Measurements from ENCODE around the gene SPRR3.
A peak's percentile ranks its signal among the peaks of the same experiment; 100 is the strongest.

The SPRR3 gene

GRCh38 chr1:153024413-153024812 lies 22.9 kb downstream of the SPRR3 start:
- no peak overlapping the region for H3K4me3 Mint-ChIP-seq
- peaks cover 14% of the 10 kb centered on the region for H3K9me3 Mint-ChIP-seq
- peaks cover 18% of the 10 kb centered on the region for H3K4me1 Mint-ChIP-seq
- TF ChIP-seq, protein P1, sequence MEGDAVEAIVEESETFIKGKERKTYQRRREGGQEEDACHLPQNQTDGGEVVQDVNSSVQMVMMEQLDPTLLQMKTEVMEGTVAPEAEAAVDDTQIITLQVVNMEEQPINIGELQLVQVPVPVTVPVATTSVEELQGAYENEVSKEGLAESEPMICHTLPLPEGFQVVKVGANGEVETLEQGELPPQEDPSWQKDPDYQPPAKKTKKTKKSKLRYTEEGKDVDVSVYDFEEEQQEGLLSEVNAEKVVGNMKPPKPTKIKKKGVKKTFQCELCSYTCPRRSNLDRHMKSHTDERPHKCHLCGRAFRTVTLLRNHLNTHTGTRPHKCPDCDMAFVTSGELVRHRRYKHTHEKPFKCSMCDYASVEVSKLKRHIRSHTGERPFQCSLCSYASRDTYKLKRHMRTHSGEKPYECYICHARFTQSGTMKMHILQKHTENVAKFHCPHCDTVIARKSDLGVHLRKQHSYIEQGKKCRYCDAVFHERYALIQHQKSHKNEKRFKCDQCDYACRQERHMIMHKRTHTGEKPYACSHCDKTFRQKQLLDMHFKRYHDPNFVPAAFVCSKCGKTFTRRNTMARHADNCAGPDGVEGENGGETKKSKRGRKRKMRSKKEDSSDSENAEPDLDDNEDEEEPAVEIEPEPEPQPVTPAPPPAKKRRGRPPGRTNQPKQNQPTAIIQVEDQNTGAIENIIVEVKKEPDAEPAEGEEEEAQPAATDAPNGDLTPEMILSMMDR (IDR thresholded peaks at IDR 0.05): no peak
- H3K36me3 Mint-ChIP-seq (ENCODE audit: low read depth): no peaks in the 10 kb centered on the region
- DNase-seq: no peak
- H3K27ac Mint-ChIP-seq: no peak overlapping the region
- H3K27me3 Mint-ChIP-seq (ENCODE audit: low read depth, poor library complexity): no peaks in the 10 kb centered on the region

DNA sequence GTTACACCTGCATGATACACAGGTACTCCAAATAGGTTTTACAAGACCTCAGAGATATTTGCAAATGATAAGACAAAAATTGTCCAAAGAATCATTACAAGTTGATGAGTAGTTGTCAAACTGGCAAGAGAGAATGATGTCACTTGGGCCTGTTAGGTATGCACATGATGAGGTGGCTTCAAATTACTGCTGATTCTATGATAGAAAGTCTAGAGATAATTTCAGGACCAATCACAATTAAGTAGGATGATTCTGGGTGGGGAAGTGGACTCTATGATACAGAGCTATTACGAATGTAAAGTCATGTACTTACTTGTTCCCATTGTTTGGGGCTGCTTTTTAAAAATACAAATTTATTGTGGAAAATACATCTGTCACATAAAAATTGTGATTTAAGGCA lies 24.2 kb downstream of the SPRR3 start:
- no peak overlapping the region for H3K4me3 Mint-ChIP-seq
- TF ChIP-seq, protein P1 (IDR thresholded peaks at IDR 0.05): no peak
- H3K36me3 Mint-ChIP-seq (ENCODE audit: low read depth): no peaks in the 10 kb centered on the region
- H3K27ac Mint-ChIP-seq: no peak overlapping the region
- DNase-seq: no peak
- H3K9me3 Mint-ChIP-seq: peaks cover 14% of the 10 kb centered on the region
- H3K4me1 Mint-ChIP-seq: peaks cover 18% of the 10 kb centered on the region
- no peaks in the 10 kb centered on the region for H3K27me3 Mint-ChIP-seq (ENCODE audit: low read depth, poor library complexity)

DNA sequence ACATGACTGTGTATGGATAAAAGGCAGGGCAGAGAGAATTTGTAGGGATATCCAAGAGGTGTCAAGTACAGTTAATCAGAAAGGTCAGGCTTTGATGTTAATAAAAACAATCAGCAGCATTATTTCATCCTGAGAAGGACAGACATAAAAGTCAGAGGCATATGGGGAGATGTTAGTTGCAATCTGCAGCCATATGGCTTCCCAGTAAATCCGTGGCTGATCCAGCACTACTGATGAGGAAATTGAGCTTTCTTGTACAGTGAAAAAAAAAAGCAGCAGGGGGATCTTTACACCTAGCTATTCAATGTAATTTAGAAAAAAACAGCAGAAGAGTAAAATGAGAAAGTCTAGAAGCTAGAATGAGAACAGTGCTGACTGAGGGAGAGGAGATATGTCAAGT lies 27.2 kb downstream of the SPRR3 start:
- Mint-ChIP-seq H3K4me1 (no peaks in the 10 kb centered on the region), H3K27ac (no peak overlapping the region), H3K27me3 (ENCODE audit: low read depth, poor library complexity) (no peaks in the 10 kb centered on the region), H3K9me3 (peaks cover 10% of the 10 kb centered on the region), H3K4me3 (no peak overlapping the region), H3K36me3 (ENCODE audit: low read depth) (no peaks in the 10 kb centered on the region)
- DNase-seq: no peak
- TF ChIP-seq, protein P1 (IDR thresholded peaks at IDR 0.05): no peak

DNA sequence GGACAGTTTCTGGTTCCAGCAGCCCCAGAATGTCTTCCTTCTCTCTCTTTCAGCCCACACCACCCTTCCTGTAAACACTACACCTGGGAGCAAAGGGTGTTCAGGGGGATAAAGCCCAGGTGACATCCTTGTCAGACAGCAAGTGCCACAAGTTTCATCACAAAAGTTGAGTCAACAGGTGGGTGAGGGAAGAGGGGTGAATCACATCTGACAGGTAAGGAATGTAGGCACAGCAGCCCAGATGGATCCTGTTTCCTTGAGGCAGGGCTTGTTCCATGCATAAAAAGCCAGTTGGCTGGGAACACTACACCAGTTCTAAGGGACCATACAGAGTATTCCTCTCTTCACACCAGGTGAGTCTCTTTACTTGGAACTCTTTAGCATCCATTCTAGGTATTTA lies 29.3 kb downstream of the SPRR3 start, which contains the start of gene SPRR1B:
Gene SPRR1B, plus strand, starts transcription at position 309 of the 400 bp plus-strand sequence. CDS start 1,143 bp downstream, outside the sequence.
- DNase-seq: no peak
- Mint-ChIP-seq H3K27ac (no peak within 1 kb of the TSS), H3K27me3 (ENCODE audit: low read depth, poor library complexity) (peaks cover 2% of the 10 kb centered on the region), H3K36me3 (ENCODE audit: low read depth) (no peaks in the 10 kb centered on the region), H3K9me3 (peaks cover 10% of the 10 kb centered on the region), H3K4me3 (no peak within 1 kb of the TSS), H3K4me1 (no peaks in the 10 kb centered on the region)
- TF ChIP-seq, protein P1 (IDR thresholded peaks at IDR 0.05): no peak

DNA sequence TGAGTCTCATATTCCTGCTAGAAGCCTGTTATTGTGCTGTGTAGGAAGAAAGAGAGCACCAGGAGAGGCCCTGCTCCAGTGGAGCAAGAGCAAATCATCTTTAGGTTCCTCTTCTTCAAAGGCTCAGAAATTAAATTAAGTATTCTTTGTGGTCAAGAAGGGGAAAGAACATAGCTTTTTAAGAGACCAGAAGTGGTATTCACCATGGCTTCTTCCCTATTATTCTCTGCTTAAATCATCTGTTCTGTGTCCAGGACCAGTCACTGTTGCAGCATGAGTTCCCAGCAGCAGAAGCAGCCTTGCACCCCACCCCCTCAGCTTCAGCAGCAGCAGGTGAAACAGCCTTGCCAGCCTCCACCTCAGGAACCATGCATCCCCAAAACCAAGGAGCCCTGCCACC lies 30.5 kb downstream of the SPRR3 start:
- peaks cover 10% of the 10 kb centered on the region for H3K9me3 Mint-ChIP-seq
- H3K36me3 Mint-ChIP-seq (ENCODE audit: low read depth): no peaks in the 10 kb centered on the region
- H3K27ac Mint-ChIP-seq: no peak overlapping the region
- H3K4me1 Mint-ChIP-seq: no peaks in the 10 kb centered on the region
- TF ChIP-seq, protein P1 (IDR thresholded peaks at IDR 0.05): no peak
- H3K27me3 Mint-ChIP-seq (ENCODE audit: low read depth, poor library complexity): peaks cover 7% of the 10 kb centered on the region
- DNase-seq: no peak
- no peak overlapping the region for H3K4me3 Mint-ChIP-seq

GRCh38 chr1:153032677-153033308 lies 31.2 kb downstream of the SPRR3 start:
- H3K36me3 Mint-ChIP-seq (ENCODE audit: low read depth): no peaks in the 10 kb centered on the region
- no peaks in the 10 kb centered on the region for H3K4me1 Mint-ChIP-seq
- H3K9me3 Mint-ChIP-seq: peaks cover 15% of the 10 kb centered on the region
- H3K27ac Mint-ChIP-seq: no peak overlapping the region
- H3K27me3 Mint-ChIP-seq (ENCODE audit: low read depth, poor library complexity): peaks cover 7% of the 10 kb centered on the region
- TF ChIP-seq, protein P1 (IDR thresholded peaks at IDR 0.05): no peak
- H3K4me3 Mint-ChIP-seq: no peak overlapping the region
- peak; percentile 30 for DNase-seq

All from nephron progenitor cell (in vitro differentiated cells).